Mesenchymal stem cell (in vitro differentiated cells and primary cell): ENCODE results near the gene NEGR1.

Source experiments
- DNase-seq: peaks from one replicate; pipeline ENCODE4 v3.0.0-alpha.2; 2013
- H2AFZ ChIP-seq: one replicate; pipeline ENCODE4 v1.6.1; 2013; ENCODE audit warnings: low read depth, mild to moderate bottlenecking, control low read depth, inconsistent platforms, low read length, moderate library complexity
- H2AK5ac ChIP-seq: 2 replicates; pipeline ENCODE4 v1.6.1; 2013; ENCODE audit warnings: low read length, moderate library complexity, mild to moderate bottlenecking, inconsistent platforms; ENCODE audit not compliant: severe bottlenecking
- H2BK120ac ChIP-seq: one replicate; pipeline ENCODE4 v1.6.1; 2013; ENCODE audit warnings: low read depth, mild to moderate bottlenecking, inconsistent platforms, low read length, moderate library complexity
- H2BK12ac ChIP-seq, 2 experiments: one replicate each; pipeline ENCODE4 v1.6.1; 2013; ENCODE audit warnings: inconsistent platforms in 2 of 2, low read length in 2 of 2, mild to moderate bottlenecking in 2 of 2, moderate library complexity in 2 of 2, control low read depth in 1 of 2
- H2BK15ac ChIP-seq: one replicate; pipeline ENCODE4 v1.6.1; 2013; ENCODE audit warnings: mild to moderate bottlenecking, low read depth, inconsistent platforms; ENCODE audit not compliant: poor library complexity, severe bottlenecking
- H2BK5ac ChIP-seq: 2 replicates; pipeline ENCODE4 v1.6.1; 2013; ENCODE audit warnings: low read depth, mild to moderate bottlenecking, low read length, control low read depth, inconsistent platforms; ENCODE audit not compliant: poor library complexity, severe bottlenecking
- H3K14ac ChIP-seq, 2 experiments: one replicate each; pipeline ENCODE4 v1.6.1; 2013; ENCODE audit warnings: inconsistent platforms in 2 of 2, low read length in 2 of 2, control low read depth in 1 of 2, mild to moderate bottlenecking in 1 of 2, moderate library complexity in 1 of 2
- H3K18ac ChIP-seq, 2 experiments: one replicate each; pipeline ENCODE4 v1.6.1; 2013; ENCODE audit warnings: inconsistent platforms in 2 of 2, low read length in 2 of 2, control low read depth in 1 of 2, low read depth in 1 of 2, mild to moderate bottlenecking in 1 of 2
- H3K23ac ChIP-seq, 2 experiments: one replicate each; pipeline ENCODE4 v1.6.1; 2013; ENCODE audit warnings: inconsistent platforms in 2 of 2, low read length in 2 of 2, mild to moderate bottlenecking in 2 of 2, moderate library complexity in 2 of 2, control low read depth in 1 of 2
- H3K27ac ChIP-seq: 2 replicates; pipeline ENCODE4 v1.5.1; 2013; ENCODE audit warnings: mild to moderate bottlenecking, moderate library complexity, low read length, control low read depth, inconsistent platforms; ENCODE audit not compliant: poor library complexity, severe bottlenecking
- H3K27me3 ChIP-seq, 2 experiments: 2 replicates each; pipeline versions ENCODE4 v1.6.1 to v1.7.0; 2013; ENCODE audit warnings: low read length in 2 of 2, mild to moderate bottlenecking in 2 of 2, moderate library complexity in 2 of 2, control low read depth in 1 of 2, inconsistent platforms in 1 of 2; ENCODE audit not compliant: control insufficient read depth in 1 of 2, insufficient read depth in 1 of 2
- H3K36me3 ChIP-seq, 2 experiments: 2 replicates each; pipeline versions ENCODE4 v1.6.1 to v1.7.0; 2013; ENCODE audit warnings: low read length in 2 of 2, control low read depth in 1 of 2, inconsistent platforms in 1 of 2, low read depth in 1 of 2, mild to moderate bottlenecking in 1 of 2; ENCODE audit not compliant: insufficient read depth in 2 of 2, control insufficient read depth in 1 of 2
- H3K4ac ChIP-seq, 2 experiments: one replicate each; pipeline ENCODE4 v1.6.1; 2013; ENCODE audit warnings: inconsistent platforms in 2 of 2, low read length in 2 of 2, mild to moderate bottlenecking in 2 of 2, moderate library complexity in 2 of 2, control low read depth in 1 of 2, low read depth in 1 of 2
- H3K4me1 ChIP-seq: 2 replicates; pipeline ENCODE4 v1.6.1; 2013; ENCODE audit warnings: low read depth, low read length, control low read depth; ENCODE audit not compliant: control insufficient read depth, insufficient read depth
- H3K4me2 ChIP-seq: 2 replicates; pipeline ENCODE4 v1.6.1; 2013; ENCODE audit warnings: low read length, mild to moderate bottlenecking, inconsistent platforms; ENCODE audit not compliant: poor library complexity, severe bottlenecking
- H3K4me3 ChIP-seq, 2 experiments: 2 replicates each; pipeline versions ENCODE4 v1.5.1 to v1.7.0; 2013; ENCODE audit warnings: low read length in 2 of 2, mild to moderate bottlenecking in 2 of 2, control low read depth in 1 of 2, low read depth in 1 of 2; ENCODE audit not compliant: insufficient read depth in 1 of 2
- H3K79me1 ChIP-seq: replicated peaks from 2 replicates; pipeline ENCODE4 v1.6.1; 2013; ENCODE audit warnings: mild to moderate bottlenecking, control low read depth, low read length, inconsistent platforms; ENCODE audit not compliant: poor library complexity, severe bottlenecking
- H3K9ac ChIP-seq: 2 replicates; pipeline ENCODE4 v1.7.0; 2013; ENCODE audit warnings: mild to moderate bottlenecking, low read length, moderate library complexity
- H3K9me3 ChIP-seq: 2 replicates; pipeline ENCODE4 v1.7.0; 2013; ENCODE audit warnings: mild to moderate bottlenecking, low read length; ENCODE audit not compliant: control insufficient read depth
- H4K8ac ChIP-seq: one replicate; pipeline ENCODE4 v1.6.1; 2013; ENCODE audit warnings: inconsistent platforms, mild to moderate bottlenecking, low read length, moderate library complexity
- H4K91ac ChIP-seq: one replicate; pipeline ENCODE4 v1.6.1; 2013; ENCODE audit warnings: mild to moderate bottlenecking, low read length, inconsistent platforms
- WGBS: methylation state at CpG from one replicate; pipeline ENCODE4 v1.1.7; 2013; ENCODE audit warnings: mixed read lengths; 5-methylcytosine and 5-hydroxymethylcytosine counted together

The NEGR1 gene

GRCh38 chr1:72141875-72142274 lies 140.5 kb downstream of the NEGR1 start:
- no peak overlapping the region for H3K27ac ChIP-seq
- H4K91ac ChIP-seq: no peak overlapping the region
- peaks cover 5% of the 10 kb centered on the region for H3K79me1 ChIP-seq
- no peak overlapping the region for H2AK5ac ChIP-seq
- H3K36me3 ChIP-seq: no peaks in the 10 kb centered on the region
- H3K4me1 ChIP-seq: no peaks in the 10 kb centered on the region
- no peak overlapping the region for H3K18ac ChIP-seq
- no peak overlapping the region for H3K23ac ChIP-seq
- DNase-seq: no peak
- H3K9me3 ChIP-seq: peaks cover 13% of the 10 kb centered on the region
- no peaks in the 10 kb centered on the region for H3K27me3 ChIP-seq
- H3K14ac ChIP-seq: no peak overlapping the region
- no peak overlapping the region for H2BK12ac ChIP-seq
- no peak overlapping the region for H2BK120ac ChIP-seq
- H4K8ac ChIP-seq: no peak overlapping the region
- no peak overlapping the region for H2AFZ ChIP-seq
- no peak overlapping the region for H3K4me2 ChIP-seq
- no peak overlapping the region for H3K4me3 ChIP-seq
- no peak overlapping the region for H3K9ac ChIP-seq
- H2BK15ac ChIP-seq: no peak overlapping the region
- no peak overlapping the region for H3K4ac ChIP-seq
- no peak overlapping the region for H2BK5ac ChIP-seq
- WGBS: no CpG with 5 or more reads among the region's 4 CpGs

DNA sequence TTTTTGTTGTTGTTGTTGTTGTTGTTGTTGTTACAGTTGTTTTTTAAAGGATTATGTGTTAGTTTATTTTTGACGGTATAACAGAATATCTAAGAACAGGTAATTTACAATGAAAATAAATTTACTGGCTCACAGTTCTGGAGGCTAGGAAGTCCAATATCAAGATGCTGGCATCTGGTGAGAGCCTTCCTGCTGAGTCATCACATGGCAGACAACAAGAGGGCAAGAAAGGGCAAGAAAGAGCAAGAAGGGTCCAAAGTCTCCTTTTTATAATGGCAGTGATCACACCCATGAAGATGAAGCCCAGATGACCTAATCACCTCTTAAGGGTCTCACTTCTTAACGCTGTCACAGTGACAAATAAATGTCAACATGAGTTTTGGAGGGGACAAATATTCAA lies 142.1 kb downstream of the NEGR1 start:
- peaks cover 7% of the 10 kb centered on the region for H3K79me1 ChIP-seq
- WGBS: no CpG with 5 or more reads among the region's 2 CpGs

GRCh38 chr1:72137656-72138055 lies 144.7 kb downstream of the NEGR1 start:
- Histone ChIP-seq H3K14ac (no peak overlapping the region), H3K23ac (no peak overlapping the region), H2BK5ac (no peak overlapping the region), H3K79me1 (peaks cover 8% of the 10 kb centered on the region), H4K91ac (no peak overlapping the region), H4K8ac (no peak overlapping the region), H3K18ac (no peak overlapping the region), H3K9ac (no peak overlapping the region), H3K4ac (no peak overlapping the region), H2AK5ac (no peak overlapping the region), H3K4me2 (no peak overlapping the region), H3K36me3 (no peaks in the 10 kb centered on the region), H3K4me3 (no peak overlapping the region), H3K27me3 (no peaks in the 10 kb centered on the region), H3K27ac (no peak overlapping the region), H3K4me1 (no peaks in the 10 kb centered on the region), H2AFZ (no peak overlapping the region), H2BK15ac (no peak overlapping the region), H2BK12ac (no peak overlapping the region), H2BK120ac (no peak overlapping the region), H3K9me3 (peaks cover 17% of the 10 kb centered on the region)
- DNase-seq: no peak
- no CpG with 5 or more reads among the region's 1 CpG for WGBS

More for the DNA sequence above, 142.1 kb downstream of the NEGR1 start:
- Histone ChIP-seq H3K4me3 (no peak overlapping the region), H3K18ac (no peak overlapping the region), H3K27me3 (no peaks in the 10 kb centered on the region), H3K27ac (no peak overlapping the region), H3K14ac (no peak overlapping the region), H3K23ac (no peak overlapping the region), H2AFZ (no peak overlapping the region), H2BK15ac (no peak overlapping the region), H2BK12ac (no peak overlapping the region), H3K9ac (no peak overlapping the region), H3K4me1 (no peaks in the 10 kb centered on the region), H4K8ac (no peak overlapping the region), H2AK5ac (no peak overlapping the region), H4K91ac (no peak overlapping the region), H3K4me2 (no peak overlapping the region), H2BK120ac (no peak overlapping the region), H2BK5ac (no peak overlapping the region), H3K36me3 (no peaks in the 10 kb centered on the region), H3K4ac (no peak overlapping the region), H3K9me3 (peaks cover 17% of the 10 kb centered on the region)
- DNase-seq: no peak

DNA sequence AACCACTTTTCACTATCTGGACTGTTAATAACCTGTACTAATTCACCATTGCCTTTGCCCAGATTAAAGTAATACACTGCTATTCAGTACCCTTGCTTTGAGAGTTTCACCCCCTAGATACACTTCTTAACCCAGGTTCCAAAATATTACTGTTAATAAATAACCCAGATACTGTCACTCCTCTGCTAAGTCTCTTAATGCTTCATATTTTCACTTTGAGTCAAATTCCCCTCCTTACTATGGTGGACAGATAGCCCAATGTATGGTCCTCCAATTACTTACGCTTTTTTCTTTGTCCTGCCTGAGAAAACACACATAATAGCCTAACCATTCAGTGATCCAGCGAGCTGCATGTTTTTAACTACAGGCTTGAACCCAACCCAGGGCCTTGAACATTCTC lies 152.5 kb downstream of the NEGR1 start:
- H4K8ac ChIP-seq: no peak overlapping the region
- no peak overlapping the region for H3K27ac ChIP-seq
- no peak overlapping the region for H2AFZ ChIP-seq
- H2AK5ac ChIP-seq: no peak overlapping the region
- no peaks in the 10 kb centered on the region for H3K27me3 ChIP-seq
- no peak for DNase-seq
- no peak overlapping the region for H3K4me3 ChIP-seq
- no peaks in the 10 kb centered on the region for H3K9me3 ChIP-seq
- no peak overlapping the region for H3K4me2 ChIP-seq
- WGBS: 92% methylated on average over 2 of the region's 2 CpGs
- no peak overlapping the region for H3K18ac ChIP-seq
- H3K4ac ChIP-seq: no peak overlapping the region
- H3K14ac ChIP-seq: no peak overlapping the region
- H3K36me3 ChIP-seq: no peaks in the 10 kb centered on the region
- no peaks in the 10 kb centered on the region for H3K4me1 ChIP-seq
- no peak overlapping the region for H2BK5ac ChIP-seq
- H2BK120ac ChIP-seq: no peak overlapping the region
- no peak overlapping the region for H3K23ac ChIP-seq
- no peak overlapping the region for H2BK12ac ChIP-seq
- no peak overlapping the region for H3K9ac ChIP-seq
- H4K91ac ChIP-seq: no peak overlapping the region
- peaks cover 8% of the 10 kb centered on the region for H3K79me1 ChIP-seq
- H2BK15ac ChIP-seq: no peak overlapping the region
